K562 (cell line): ENCODE results near the gene THEMIS. TPM values are rescaled to one million over a fixed set of nuclear protein-coding genes. Genes with fewer than 3 reads are reported as not detected.

Experiments
- ATAC-seq: fragments of 200-7000 bp; cut with Tn5 transposase; 3 replicates; pipeline ENCODE4 v1.9.1; 2020; ENCODE audit warnings: moderate library complexity
- BruUV-seq: library from RNA; stranded (reverse); fragments of 400-500 nt; replicated peaks from 2 replicates; lab custom pipeline; 2021; lab: Mats Ljungman, UMichigan
- CTCF ChIA-PET: fragments of 300-600 bp; formaldehyde crosslinking; extraction: SDS; loops from one replicate; lab custom pipeline; 2021; ENCODE audit warnings: low intra/inter-chr PET ratio; lab: Yijun Ruan, JAX
- POLR2A ChIA-PET: fragments of 300-600, 350-650 bp; sonication (Branson Sonifier 250); formaldehyde crosslinking; extraction: SDS; loops from one replicate; lab custom pipeline; 2021; ENCODE audit warnings: antibody characterized with exemption, inconsistent platforms; lab: Yijun Ruan, JAX
- DNase-seq, 4 experiments: peaks; one replicate each; pipeline versions ENCODE4 v3.0.0 to v3.0.0-alpha.2; 2011 to 2018; ENCODE audit warnings: low spot score in 3 of 4, mixed read lengths in 3 of 4; ENCODE audit errors: extremely low read depth in 1 of 4
- FAIRE-seq: peaks from 2 replicates; lab custom pipeline; 2011; peaks lifted over from hg19 to GRCh38; lab: Jason Lieb, UNC
- H2AFZ ChIP-seq: 2 replicates; pipeline ENCODE4 v1.6.0; 2011; ENCODE audit warnings: low read depth, low read length, control low read depth, inconsistent platforms
- H3K27ac ChIP-seq: fragments of 200-600 bp; 3 replicates; pipeline ENCODE4 v1.8.0; 2011; ENCODE audit warnings: low read depth, mild to moderate bottlenecking, control low read depth, inconsistent platforms, low read length, moderate library complexity, mixed read lengths; ENCODE audit errors: extremely low read depth
- H3K27me3 ChIP-seq, 2 experiments: fragments of 300-600 bp in 1 of 2; 2 replicates in 1 of 2; 3 replicates in 1 of 2; pipeline versions ENCODE4 v1.6.0 to v1.8.0; 2011; ENCODE audit warnings: inconsistent platforms in 2 of 2, low read length in 2 of 2, mild to moderate bottlenecking in 1 of 2, mixed read lengths in 1 of 2, moderate library complexity in 1 of 2; ENCODE audit not compliant: control insufficient read depth in 2 of 2, insufficient read depth in 2 of 2
- H3K36me3 ChIP-seq: fragments of 300-600 bp; 3 replicates; pipeline ENCODE4 v1.8.0; 2011; ENCODE audit warnings: mild to moderate bottlenecking, low read length, inconsistent platforms; ENCODE audit not compliant: control insufficient read depth, insufficient read depth
- H3K4me1 ChIP-seq, 2 experiments: fragments of 200-600 bp in 1 of 2; replicated peaks in 1 of 2; 2 replicates in 1 of 2; 3 replicates in 1 of 2; pipeline versions ENCODE4 v1.5.1 to v1.8.0; 2011; ENCODE audit warnings: inconsistent platforms in 2 of 2, low read length in 2 of 2, mild to moderate bottlenecking in 1 of 2, mixed read lengths in 1 of 2, moderate library complexity in 1 of 2; ENCODE audit not compliant: control insufficient read depth in 2 of 2, insufficient read depth in 2 of 2
- H3K4me2 ChIP-seq: 2 replicates; pipeline ENCODE4 v1.6.1; 2011; ENCODE audit warnings: low read length, control low read depth, inconsistent platforms, mixed read lengths; ENCODE audit not compliant: insufficient read depth
- H3K4me3 ChIP-seq: fragments of 200-600 bp; sonication (generic), shearing (Covaris generic); 2 replicates; pipeline ENCODE4 v1.5.1; 2016; ENCODE audit warnings: control low read depth, inconsistent platforms
- H3K79me2 ChIP-seq: fragments of 200-600 bp; 3 replicates; pipeline ENCODE4 v1.8.0; 2011; ENCODE audit warnings: low read length, inconsistent platforms; ENCODE audit not compliant: control insufficient read depth, insufficient read depth
- H3K9ac ChIP-seq, 2 experiments: 2 replicates each; pipeline versions ENCODE4 v1.6.0 to v1.6.1; 2011; ENCODE audit warnings: low read depth in 2 of 2, low read length in 2 of 2, control low read depth in 1 of 2, inconsistent platforms in 1 of 2, mild to moderate bottlenecking in 1 of 2, mixed read lengths in 1 of 2; ENCODE audit not compliant: insufficient read depth in 1 of 2
- H3K9me1 ChIP-seq: one replicate; pipeline ENCODE4 v1.6.0; 2011; ENCODE audit warnings: inconsistent platforms, mild to moderate bottlenecking, low read length, moderate library complexity; ENCODE audit not compliant: control insufficient read depth, insufficient read depth
- H3K9me3 ChIP-seq: replicated peaks from 2 replicates; pipeline ENCODE4 v1.5.1; 2011; ENCODE audit warnings: low read depth, low read length, inconsistent platforms; ENCODE audit not compliant: control insufficient read depth, insufficient read depth
- H4K20me1 ChIP-seq: replicated peaks from 2 replicates; pipeline ENCODE4 v1.6.1; 2011; ENCODE audit warnings: low read length, inconsistent platforms, mixed read lengths; ENCODE audit not compliant: control insufficient read depth, insufficient read depth
- CHD2 ChIP-seq: IDR thresholded peaks from 2 replicates; pipeline ENCODE4 v1.6.1; 2011; ENCODE audit warnings: low read depth, low read length
- CREBBP ChIP-seq: IDR thresholded peaks from one replicate; pipeline ENCODE4 v1.6.1; 2012; ENCODE audit warnings: low read depth, mild to moderate bottlenecking, control low read depth, inconsistent platforms, low read length
- MXI1 ChIP-seq: IDR thresholded peaks from 2 replicates; pipeline ENCODE4 v1.6.1; 2011; ENCODE audit warnings: low read depth, mild to moderate bottlenecking, improper control_type of control experiment, low read length
- NKRF ChIP-seq: fragments of 450-650 bp; IDR thresholded peaks from 2 replicates; pipeline ENCODE4 v1.6.1; 2016; ENCODE audit warnings: borderline replicate concordance
- POLR2B ChIP-seq: fragments of 450-650 bp; IDR thresholded peaks from 2 replicates; pipeline ENCODE4 v1.6.1; 2018; ENCODE audit warnings: low read depth; ENCODE audit not compliant: partially characterized antibody
- PTBP1 ChIP-seq: fragments of 200-400 bp; formaldehyde crosslinking; IDR thresholded peaks from 2 replicates; pipeline ENCODE4 v1.6.1; 2017; ENCODE audit warnings: low read depth, low read length
- RFX5 ChIP-seq: IDR thresholded peaks from 2 replicates; pipeline ENCODE4 v1.6.1; 2011; ENCODE audit warnings: low read depth, mild to moderate bottlenecking, improper control_type of control experiment, low read length
- ZNF655 ChIP-seq: fragments of 250-450 bp; sonication (Bioruptor Pico); IDR thresholded peaks from 2 replicates; pipeline ENCODE4 v1.5.0; 2021
- WGBS: fragments of 100-300 bp; shearing (Covaris generic); methylation state at CpG from one replicate; pipeline ENCODE4 v1.1.6; 2016; ENCODE audit warnings: low coverage, mixed read lengths; ENCODE audit not compliant: insufficient coverage; ENCODE audit errors: missing lambda C conversion rate; 5-methylcytosine and 5-hydroxymethylcytosine counted together
- in situ Hi-C: fragments of 300-500 bp; cut with MboI; formaldehyde crosslinking; loops from 4 replicates; pipeline ENCODE4 v1.15.0; 2018; ENCODE audit warnings: inconsistent platforms, mixed read lengths
- intact Hi-C: fragments of 100-400 bp; cut with micrococcal nuclease; formaldehyde crosslinking; loops from 2 replicates; pipeline ENCODE4 v1.14.2; 2022
- polyA plus RNA-seq, 8 experiments: library from polyadenylated mRNA; depleted of rRNA in 4 of 8; stranded (reverse) in 5 of 8; unstranded in 3 of 8; fragments of >200 nt; fragmentation: Nextera tagmentation in 2 of 8; fragmentation: Illumina TruSeq in 1 of 8; extraction: Ambion mirVana in 2 of 8; extraction: Trizol in 1 of 8; gene quantifications; 2 replicates each; pipeline versions ENCODE4 v1.2.1 to v1.2.3, GENCODE V29; 2011 to 2014; ENCODE audit warnings: inconsistent platforms in 1 of 8, missing spikeins in 1 of 8
- total RNA-seq, 7 experiments: library from RNA; depleted of rRNA in 6 of 7; stranded (reverse); fragments of >200 nt in 6 of 7; fragmentation: Illumina TruSeq in 2 of 7; extraction: Trizol in 2 of 7; gene quantifications; 2 replicates each; pipeline versions ENCODE4 v1.2.1 to v1.2.3, GENCODE V29; 2011 to 2021; ENCODE audit warnings: low replicate concordance in 1 of 7

The THEMIS gene
- total and polyA plus RNA-seq, 9 of the 15 experiments (the other 6 are each of a cell fraction or from before 2014, with no cell fraction given) = 0.09 TPM; not detected in 8

GRCh38 chr6:127877231-127877630, 23.6 kb downstream of the THEMIS start:
- no peak for ATAC-seq
- no peaks in the 10 kb centered on the region for H4K20me1 ChIP-seq
- no TSS peak for BruUV-seq
- no peak overlapping the region for H3K9ac ChIP-seq
- H3K27ac ChIP-seq = no peak overlapping the region
- no peak for TF ChIP-seq CHD2
- TF ChIP-seq PTBP1 = no peak
- TF ChIP-seq MXI1 = no peak
- TF ChIP-seq RFX5 = no peak
- TF ChIP-seq POLR2B = no peak
- no peak for TF ChIP-seq ZNF655 (CRISPR knock-in tag)
- no peak for TF ChIP-seq NKRF
- TF ChIP-seq CREBBP = no peak
- no peaks in the 10 kb centered on the region for H3K79me2 ChIP-seq
- in situ Hi-C loops = no loop called here
- no peaks in the 10 kb centered on the region for H3K27me3 ChIP-seq
- H3K9me3 ChIP-seq = no peaks in the 10 kb centered on the region
- no peak for DNase-seq
- 0% methylated on average over 3 of the region's 3 CpGs for WGBS
- ChIA-PET CTCF (no interaction called here), POLR2A (no interaction called here)
- H2AFZ ChIP-seq = no peak overlapping the region
- intact Hi-C loops = no loop called here
- no peak overlapping the region for H3K4me3 ChIP-seq
- no peaks in the 10 kb centered on the region for H3K36me3 ChIP-seq
- H3K9me1 ChIP-seq = no peaks in the 10 kb centered on the region
- no peaks in the 10 kb centered on the region for H3K4me1 ChIP-seq
- no peak overlapping the region for H3K4me2 ChIP-seq
- no peak for FAIRE-seq
